ENCODE results near the gene PTK7.

DNA sequence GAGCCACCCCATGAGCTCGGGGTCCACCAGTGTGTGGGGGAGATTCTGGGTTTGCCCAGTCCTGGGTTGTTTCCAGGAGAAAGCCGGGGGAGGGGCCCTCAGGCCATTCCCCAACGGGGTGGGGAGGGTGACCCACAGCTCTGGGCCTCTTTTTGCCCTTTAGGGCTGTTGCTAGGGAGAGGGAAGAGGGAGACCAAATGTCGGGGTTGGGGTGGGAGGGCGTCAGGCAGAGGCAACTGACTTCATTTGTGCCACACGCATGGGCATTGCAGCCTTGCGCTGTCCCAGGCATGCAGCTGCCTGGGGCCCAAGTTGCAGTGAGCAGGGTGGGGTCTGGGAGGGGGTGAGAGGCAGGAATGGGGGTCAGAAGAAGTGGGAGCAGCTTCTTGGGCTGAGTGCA is 103.9 kb downstream of the PTK7 start:
- TF ChIP-seq SUZ12 (IDR thresholded peaks at IDR 0.05; ENCODE audit: extremely low read depth, insufficient read depth, insufficient read length): no peak
- TF ChIP-seq YY1 (IDR thresholded peaks at IDR 0.05; ENCODE audit: insufficient read depth, insufficient read length): no peak
